HG03139 (cell line): Measurements from ENCODE around the gene CYTH2.

Experiments
- ATAC-seq: cut with Tn5 transposase; IDR thresholded peaks from one replicate; pipeline ENCODE4 v1.9.1; 2021; ENCODE audit not compliant: unreplicated experiment

Gene CYTH2

GRCh38 chr19:48469289-48469881 lies at the start of gene CYTH2:
Gene CYTH2, plus strand, starts transcription at chr19:48469369. Its CDS starts 139 bp downstream, at chr19:48469508.
- ATAC-seq = peak; percentile 21

- no peak for ATAC-seq
Measured at GRCh38 chr19:48421548-48421947, 47.6 kb upstream of the CYTH2 start.

- no peak for ATAC-seq
Measured at GRCh38 chr19:48424694-48425219, 44.4 kb upstream of the CYTH2 start.

- no peak for ATAC-seq
Measured at GRCh38 chr19:48428670-48429069, 40.5 kb upstream of the CYTH2 start.

- no peak for ATAC-seq
Measured at GRCh38 chr19:48433337-48433736, 35.8 kb upstream of the CYTH2 start.

- no peak for ATAC-seq
Measured at GRCh38 chr19:48436586-48436985, 32.6 kb upstream of the CYTH2 start.

- no peak for ATAC-seq
Measured at GRCh38 chr19:48441360-48442050, 27.7 kb upstream of the CYTH2 start.

GRCh38 chr19:48442116-48443035 lies 26.8 kb upstream of the CYTH2 start:
- ATAC-seq = no peak

GRCh38 chr19:48443256-48443655 lies 25.9 kb upstream of the CYTH2 start:
- ATAC-seq = no peak

GRCh38 chr19:48443731-48444128 lies 25.4 kb upstream of the CYTH2 start:
- no peak for ATAC-seq

- ATAC-seq = no peak
Measured at GRCh38 chr19:48444129-48444935, 24.8 kb upstream of the CYTH2 start.

GRCh38 chr19:48444936-48445200 lies 24.3 kb upstream of the CYTH2 start:
- no peak for ATAC-seq

GRCh38 chr19:48445256-48445605 lies 23.9 kb upstream of the CYTH2 start:
- ATAC-seq = peak; percentile 14

GRCh38 chr19:48445606-48446481 lies 23.3 kb upstream of the CYTH2 start, which contains the start of gene GRWD1:
Gene GRWD1, plus strand, starts transcription at chr19:48445983. Its CDS starts 23 bp downstream, at chr19:48446006.
- peak; percentile 81 for ATAC-seq

- no peak for ATAC-seq
Measured at GRCh38 chr19:48446579-48446978, 22.6 kb upstream of the CYTH2 start.

- no peak for ATAC-seq
Measured at GRCh38 chr19:48448563-48448962, 20.6 kb upstream of the CYTH2 start.

- no peak for ATAC-seq
Measured at GRCh38 chr19:48450441-48450840, 18.7 kb upstream of the CYTH2 start.

- ATAC-seq = no peak
Measured at GRCh38 chr19:48450863-48451262, 18.3 kb upstream of the CYTH2 start.

GRCh38 chr19:48451624-48452023 lies 17.5 kb upstream of the CYTH2 start:
- no peak for ATAC-seq
